SU-DHL-6 (cell line): Measurements from ENCODE around the gene RBM3.

ENCODE experiments used
- EZH2phosphoT487 ChIP-seq: fragments of 200-600 bp; sonication (generic), shearing (Covaris generic); conservative IDR thresholded peaks from 2 replicates; pipeline ENCODE4 v1.6.1; 2018; ENCODE audit warnings: mild to moderate bottlenecking, antibody characterized with exemption, low read length, moderate library complexity, mixed read lengths
- TF ChIP-seq, protein P1 (sequence below): fragments of 200-600 bp; sonication (generic); IDR thresholded peaks from one replicate; pipeline ENCODE4 v1.5.1; 2017; ENCODE audit warnings: antibody characterized with exemption, mild to moderate bottlenecking, low read length, moderate library complexity; ENCODE audit not compliant: insufficient read depth, poor library complexity, severe bottlenecking

DNA sequence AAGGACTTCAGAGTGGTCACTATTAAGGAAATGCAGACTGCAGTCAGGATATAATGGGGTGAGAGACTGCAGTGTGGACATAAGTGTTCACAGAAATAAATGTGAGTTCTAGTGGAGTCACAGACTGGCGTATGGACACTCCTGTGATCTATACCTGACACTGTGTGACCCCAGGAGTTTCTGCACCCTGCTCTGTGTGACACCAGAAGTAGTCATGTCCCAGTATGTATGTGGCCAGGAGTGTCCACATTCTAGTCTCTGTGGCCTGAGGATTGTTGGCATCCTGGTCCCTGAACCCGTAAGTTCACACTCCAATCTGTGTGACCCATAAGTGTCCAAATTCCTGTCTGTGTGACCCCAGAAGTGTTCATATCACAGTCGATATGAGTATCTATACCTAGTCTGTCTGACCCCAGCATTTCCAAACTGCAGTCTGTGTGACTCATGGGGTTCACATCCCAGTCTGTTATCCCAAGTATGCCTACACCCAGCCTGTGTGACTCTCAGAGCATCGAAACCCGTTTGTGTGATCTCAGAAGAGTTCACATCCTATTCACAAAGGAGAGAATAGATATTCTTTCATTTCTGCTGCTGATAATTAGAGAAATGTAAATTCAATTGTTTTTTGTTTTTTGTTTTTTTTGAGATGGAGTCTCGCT is 39.3 kb downstream of the RBM3 start:
- TF ChIP-seq, protein P1, sequence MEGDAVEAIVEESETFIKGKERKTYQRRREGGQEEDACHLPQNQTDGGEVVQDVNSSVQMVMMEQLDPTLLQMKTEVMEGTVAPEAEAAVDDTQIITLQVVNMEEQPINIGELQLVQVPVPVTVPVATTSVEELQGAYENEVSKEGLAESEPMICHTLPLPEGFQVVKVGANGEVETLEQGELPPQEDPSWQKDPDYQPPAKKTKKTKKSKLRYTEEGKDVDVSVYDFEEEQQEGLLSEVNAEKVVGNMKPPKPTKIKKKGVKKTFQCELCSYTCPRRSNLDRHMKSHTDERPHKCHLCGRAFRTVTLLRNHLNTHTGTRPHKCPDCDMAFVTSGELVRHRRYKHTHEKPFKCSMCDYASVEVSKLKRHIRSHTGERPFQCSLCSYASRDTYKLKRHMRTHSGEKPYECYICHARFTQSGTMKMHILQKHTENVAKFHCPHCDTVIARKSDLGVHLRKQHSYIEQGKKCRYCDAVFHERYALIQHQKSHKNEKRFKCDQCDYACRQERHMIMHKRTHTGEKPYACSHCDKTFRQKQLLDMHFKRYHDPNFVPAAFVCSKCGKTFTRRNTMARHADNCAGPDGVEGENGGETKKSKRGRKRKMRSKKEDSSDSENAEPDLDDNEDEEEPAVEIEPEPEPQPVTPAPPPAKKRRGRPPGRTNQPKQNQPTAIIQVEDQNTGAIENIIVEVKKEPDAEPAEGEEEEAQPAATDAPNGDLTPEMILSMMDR = no peak
- TF ChIP-seq EZH2phosphoT487 = no peak
